ENCODE measurements around the gene IKBKG. TPM values are rescaled to one million over a fixed set of nuclear protein-coding genes. Genes with fewer than 3 reads are reported as not detected.

The IKBKG gene
- total and polyA plus RNA-seq, 9 donors, result 1.5 to 28.6 (median 16.1) TPM

GRCh38 chrX:154505734-154506133 lies 41.7 kb upstream of the IKBKG start:
- no peak overlapping the region for H3K4me3 ChIP-seq
- no peaks in the 10 kb centered on the region for H3K4me1 ChIP-seq (ENCODE audit: insufficient read depth)
- intact Hi-C loops (cut with DNase I), result no loop called here
- no peak for DNase-seq
- no peak for TF ChIP-seq POLR2A (IDR thresholded peaks at IDR 0.05)
- TF ChIP-seq CTCF (IDR thresholded peaks at IDR 0.05), result no peak
- no peak for TF ChIP-seq EP300 (IDR thresholded peaks at IDR 0.05)
- H3K27ac ChIP-seq, result no peak overlapping the region
- H3K27me3 ChIP-seq, result no peaks in the 10 kb centered on the region
- H3K36me3 ChIP-seq, result no peaks in the 10 kb centered on the region
- WGBS, 3 donors, result 73 to 87% (median 80%) methylated on average over 12 of the region's 12 CpGs
- no peaks in the 10 kb centered on the region for H3K9me3 ChIP-seq

- DNase-seq, result no peak
- Histone ChIP-seq H3K9me3 (no peaks in the 10 kb centered on the region), H3K27ac (no peak overlapping the region), H3K4me1 (ENCODE audit: insufficient read depth) (no peaks in the 10 kb centered on the region), H3K36me3 (no peaks in the 10 kb centered on the region), H3K4me3 (no peak overlapping the region), H3K27me3 (no peaks in the 10 kb centered on the region)
- no peak for TF ChIP-seq CTCF (IDR thresholded peaks at IDR 0.05)
- TF ChIP-seq EP300 (IDR thresholded peaks at IDR 0.05), result no peak
- no peak for TF ChIP-seq POLR2A (IDR thresholded peaks at IDR 0.05)
- 87 to 92% (median 87%) methylated on average over 37 of the region's 37 CpGs for WGBS, 3 donors
- intact Hi-C loops (cut with DNase I), result no loop called here
Observed at GRCh38 chrX:154506483-154507332, 40.7 kb upstream of the IKBKG start.

- H3K4me1 ChIP-seq (ENCODE audit: insufficient read depth), result no peaks in the 10 kb centered on the region
- H3K27me3 ChIP-seq, result no peaks in the 10 kb centered on the region
- 73 to 74% (median 73%) methylated on average over 23 to 24 of the region's 24 CpGs for WGBS, 3 donors
- H3K4me3 ChIP-seq, result no peak overlapping the region
- DNase-seq, result no peak
- intact Hi-C loops (cut with DNase I), result no loop called here
- no peak for TF ChIP-seq POLR2A (IDR thresholded peaks at IDR 0.05)
- TF ChIP-seq EP300 (IDR thresholded peaks at IDR 0.05), result no peak
- TF ChIP-seq CTCF (IDR thresholded peaks at IDR 0.05), result no peak
- no peaks in the 10 kb centered on the region for H3K36me3 ChIP-seq
- H3K27ac ChIP-seq, result no peak overlapping the region
- no peaks in the 10 kb centered on the region for H3K9me3 ChIP-seq
Observed at GRCh38 chrX:154507673-154508383, 39.6 kb upstream of the IKBKG start.

GRCh38 chrX:154508384-154508745 lies 39.1 kb upstream of the IKBKG start:
- intact Hi-C loops (cut with DNase I), result no loop called here
- WGBS, 3 donors, result 76 to 84% (median 78%) methylated on average over 9 to 13 of the region's 13 CpGs
- H3K9me3 ChIP-seq, result no peaks in the 10 kb centered on the region
- DNase-seq, result no peak
- no peak for TF ChIP-seq POLR2A (IDR thresholded peaks at IDR 0.05)
- no peak for TF ChIP-seq EP300 (IDR thresholded peaks at IDR 0.05)
- no peak for TF ChIP-seq CTCF (IDR thresholded peaks at IDR 0.05)
- no peak overlapping the region for H3K27ac ChIP-seq
- no peaks in the 10 kb centered on the region for H3K27me3 ChIP-seq
- no peak overlapping the region for H3K4me3 ChIP-seq
- no peaks in the 10 kb centered on the region for H3K4me1 ChIP-seq (ENCODE audit: insufficient read depth)
- H3K36me3 ChIP-seq, result no peaks in the 10 kb centered on the region

All from ovary (tissue), 9 donors.